ENCODE results near the gene BORCS8. TPM values are rescaled to one million over a fixed set of nuclear protein-coding genes. Genes with fewer than 3 reads are reported as not detected.

Gene BORCS8
- total and polyA plus RNA-seq, 2 of the 13 experiments (the other 11 are each of a cell fraction or from before 2014, with no cell fraction given), result 9.6 to 13.3 TPM

DNA sequence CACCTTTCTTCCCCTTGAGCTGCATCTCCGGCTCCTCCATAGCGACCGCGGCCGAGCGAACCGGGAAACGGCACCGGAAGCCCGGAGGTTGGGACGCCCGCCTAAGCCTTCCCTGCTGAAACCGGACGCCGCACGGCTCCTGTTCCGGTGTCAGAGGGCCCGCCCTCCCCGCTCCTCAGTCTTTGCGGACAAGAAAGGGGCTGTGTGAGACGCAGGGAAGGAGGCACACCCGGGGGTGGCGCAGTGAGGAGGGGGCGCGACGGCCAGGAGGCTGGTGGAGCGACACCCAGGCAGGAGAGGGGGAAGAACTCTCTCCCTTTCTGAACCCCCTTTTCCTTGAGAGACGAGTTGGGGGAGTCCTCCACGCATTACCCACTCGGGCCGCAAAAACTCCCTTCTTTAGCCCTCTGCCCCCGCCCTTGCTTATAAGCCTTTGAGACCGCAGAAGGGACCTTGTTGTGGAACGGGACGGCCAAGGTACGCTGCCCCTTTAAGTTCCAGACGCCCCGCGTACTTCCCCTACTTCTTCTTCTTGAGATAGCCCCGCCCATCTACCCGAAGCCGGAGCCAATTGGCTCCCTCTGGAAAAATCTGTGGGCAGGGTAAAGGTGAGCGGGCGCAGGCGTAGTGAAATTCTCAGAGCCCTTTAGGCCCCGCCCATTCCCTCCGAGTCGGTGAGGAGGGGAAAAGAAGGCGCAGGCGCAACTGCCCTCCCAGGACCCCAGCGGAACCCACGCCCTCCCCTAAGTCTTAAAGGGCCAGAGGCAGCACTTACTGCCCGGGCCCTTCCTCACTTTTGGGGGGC is at the start of gene BORCS8, which contains the start of gene RFXANK (continued):
- TF ChIP-seq, protein P1, sequence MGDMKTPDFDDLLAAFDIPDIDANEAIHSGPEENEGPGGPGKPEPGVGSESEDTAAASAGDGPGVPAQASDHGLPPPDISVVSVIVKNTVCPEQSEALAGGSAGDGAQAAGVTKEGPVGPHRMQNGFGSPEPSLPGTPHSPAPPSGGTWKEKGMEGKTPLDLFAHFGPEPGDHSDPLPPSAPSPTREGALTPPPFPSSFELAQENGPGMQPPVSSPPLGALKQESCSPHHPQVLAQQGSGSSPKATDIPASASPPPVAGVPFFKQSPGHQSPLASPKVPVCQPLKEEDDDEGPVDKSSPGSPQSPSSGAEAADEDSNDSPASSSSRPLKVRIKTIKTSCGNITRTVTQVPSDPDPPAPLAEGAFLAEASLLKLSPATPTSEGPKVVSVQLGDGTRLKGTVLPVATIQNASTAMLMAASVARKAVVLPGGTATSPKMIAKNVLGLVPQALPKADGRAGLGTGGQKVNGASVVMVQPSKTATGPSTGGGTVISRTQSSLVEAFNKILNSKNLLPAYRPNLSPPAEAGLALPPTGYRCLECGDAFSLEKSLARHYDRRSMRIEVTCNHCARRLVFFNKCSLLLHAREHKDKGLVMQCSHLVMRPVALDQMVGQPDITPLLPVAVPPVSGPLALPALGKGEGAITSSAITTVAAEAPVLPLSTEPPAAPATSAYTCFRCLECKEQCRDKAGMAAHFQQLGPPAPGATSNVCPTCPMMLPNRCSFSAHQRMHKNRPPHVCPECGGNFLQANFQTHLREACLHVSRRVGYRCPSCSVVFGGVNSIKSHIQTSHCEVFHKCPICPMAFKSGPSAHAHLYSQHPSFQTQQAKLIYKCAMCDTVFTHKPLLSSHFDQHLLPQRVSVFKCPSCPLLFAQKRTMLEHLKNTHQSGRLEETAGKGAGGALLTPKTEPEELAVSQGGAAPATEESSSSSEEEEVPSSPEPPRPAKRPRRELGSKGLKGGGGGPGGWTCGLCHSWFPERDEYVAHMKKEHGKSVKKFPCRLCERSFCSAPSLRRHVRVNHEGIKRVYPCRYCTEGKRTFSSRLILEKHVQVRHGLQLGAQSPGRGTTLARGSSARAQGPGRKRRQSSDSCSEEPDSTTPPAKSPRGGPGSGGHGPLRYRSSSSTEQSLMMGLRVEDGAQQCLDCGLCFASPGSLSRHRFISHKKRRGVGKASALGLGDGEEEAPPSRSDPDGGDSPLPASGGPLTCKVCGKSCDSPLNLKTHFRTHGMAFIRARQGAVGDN (CRISPR knock-in tag; IDR thresholded peaks at IDR 0.05), result peak; percentile 85
- TF ChIP-seq TFE3 (CRISPR knock-in tag; IDR thresholded peaks at IDR 0.05) (no peak), TBX2 (CRISPR knock-in tag; IDR thresholded peaks at IDR 0.05; ENCODE audit: borderline replicate concordance) (peak; percentile 65; the same call in 1 of the 2 replicates), KMT2A (CRISPR knock-in tag; IDR thresholded peaks at IDR 0.05) (peak; percentile 89), STAT5B (CRISPR knock-in tag; IDR thresholded peaks at IDR 0.05) (0 out of 2 replicates have a peak, but pooled peaks have one; percentile 81), ZNF652 (CRISPR knock-in tag; IDR thresholded peaks at IDR 0.05; ENCODE audit: borderline replicate concordance, low read depth) (peak; percentile 35; the same call in 1 of the 2 replicates), SP1 (IDR thresholded peaks at IDR 0.05) (no peak), SP1 (CRISPR knock-in tag; IDR thresholded peaks at IDR 0.05) (peak; percentile 81), FOXO4 (CRISPR knock-in tag; conservative IDR thresholded peaks at IDR 0.05) (no peak), ZNF180 (CRISPR knock-in tag; IDR thresholded peaks at IDR 0.05; ENCODE audit: borderline replicate concordance, low read depth) (no peak), ADNP (CRISPR knock-in tag; IDR thresholded peaks at IDR 0.05) (no peak), PHF20 (CRISPR knock-in tag; IDR thresholded peaks at IDR 0.05) (peak; percentile 98), SOX6 (IDR thresholded peaks at IDR 0.05) (no peak), SOX6 (CRISPR knock-in tag; IDR thresholded peaks at IDR 0.05) (peak; percentile 52; the same call in 1 of the 2 replicates), THAP11 (CRISPR knock-in tag; IDR thresholded peaks at IDR 0.05) (peak; percentile 94), SOX13 (IDR thresholded peaks at IDR 0.05) (no peak), SOX13 (CRISPR knock-in tag; conservative IDR thresholded peaks at IDR 0.05 in 1 of 2, IDR thresholded peaks at IDR 0.05 in 1 of 2) (no peak), CC2D1A (CRISPR knock-in tag; IDR thresholded peaks at IDR 0.05) (0 out of 2 replicates have a peak, but pooled peaks have one; percentile 55), TEAD3 (CRISPR knock-in tag; optimal IDR thresholded peaks at IDR 0.05; ENCODE audit: borderline replicate concordance) (peak; percentile 37), ZZZ3 (CRISPR knock-in tag; IDR thresholded peaks at IDR 0.05; ENCODE audit: borderline replicate concordance) (peak; percentile 76; the same call in 1 of the 2 replicates), RXRB (CRISPR knock-in tag; IDR thresholded peaks at IDR 0.05; ENCODE audit: borderline replicate concordance) (peak; percentile 34; the same call in 1 of the 2 replicates), KMT2B (CRISPR knock-in tag; IDR thresholded peaks at IDR 0.05) (peak; percentile 85), KDM3A (CRISPR knock-in tag; IDR thresholded peaks at IDR 0.05; ENCODE audit: low read depth) (peak; percentile 80; the same call in 1 of the 2 replicates)
- TF ChIP-seq, protein P2, sequence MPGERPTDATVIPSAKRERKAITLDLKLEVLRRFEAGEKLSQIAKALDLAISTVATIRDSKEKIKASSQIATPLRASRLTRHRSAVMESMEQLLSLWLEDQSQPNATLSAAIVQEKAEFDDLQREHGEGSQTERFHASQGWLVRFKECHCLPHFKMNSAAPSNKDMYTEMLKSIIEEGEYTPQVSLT (CRISPR knock-in tag; IDR thresholded peaks at IDR 0.05; ENCODE audit: borderline replicate concordance, low read depth), result no peak
